ENCODE data around the gene AP3B1. TPM values are rescaled to one million over a fixed set of nuclear protein-coding genes. Genes with fewer than 3 reads are reported as not detected.

The AP3B1 gene
- 15.5 and 24.3 TPM in 2 replicates for polyA plus RNA-seq (2014; cell fraction: cytosol; rRNA removed)
- 10.1 and 13.1 TPM in 2 replicates for polyA plus RNA-seq (2014; cell fraction: nucleus; rRNA removed)

GRCh38 chr5:78294248-78295034, at the start of gene AP3B1:
Gene AP3B1 (minus strand): TSS chr5:78294698. CDS start chr5:78294579, 119 bp downstream.
- DNase-seq (ENCODE audit: low spot score), result peak; percentile 99

- no peak for DNase-seq (ENCODE audit: low spot score)
Measured at GRCh38 chr5:78341440-78341839, 46.9 kb upstream of the AP3B1 start.

- peak; percentile 15 for DNase-seq (ENCODE audit: low spot score)
Measured at GRCh38 chr5:78339617-78340436, 45.3 kb upstream of the AP3B1 start.

DNA sequence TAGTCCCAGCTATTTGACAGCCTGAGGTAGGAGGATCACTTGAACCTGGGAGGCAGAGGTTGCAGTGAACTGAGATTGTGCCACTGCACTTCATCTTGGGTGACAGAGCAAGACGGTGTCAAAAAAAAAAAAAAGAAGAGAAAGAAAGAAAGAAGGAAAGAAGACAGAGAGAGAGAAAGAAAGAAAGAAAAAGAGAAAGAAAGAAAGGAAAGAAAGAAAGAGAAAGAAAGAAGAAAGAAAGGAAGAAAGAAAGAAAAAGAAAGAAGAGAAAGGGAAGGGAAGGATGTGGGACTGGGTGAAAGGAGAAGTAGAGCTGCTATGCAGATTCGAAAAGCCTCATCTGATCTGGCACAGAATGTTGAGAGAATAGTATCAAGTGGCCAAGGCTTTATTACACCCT, 42.2 kb upstream of the AP3B1 start:
- no peak for DNase-seq (ENCODE audit: low spot score)

DNA sequence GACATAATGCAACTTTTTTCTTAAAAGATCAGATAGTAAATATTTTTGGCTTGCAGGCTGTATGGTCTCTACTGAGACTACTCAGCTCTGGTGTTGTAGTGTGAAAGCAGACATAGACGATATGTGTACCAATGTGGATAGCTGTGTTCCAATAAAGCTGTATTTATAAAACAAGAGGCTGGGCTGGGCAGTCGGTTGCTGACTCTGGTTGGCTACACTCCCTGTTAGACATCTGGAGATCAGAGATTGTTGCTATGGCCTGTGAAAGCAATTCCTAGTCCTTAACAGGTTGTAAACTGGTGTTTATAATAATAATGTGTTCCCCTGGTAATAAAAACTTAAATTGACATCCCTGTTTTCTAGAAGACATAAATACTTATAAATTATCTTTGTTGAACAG, 41.5 kb upstream of the AP3B1 start:
- no peak for DNase-seq (ENCODE audit: low spot score)

- DNase-seq (ENCODE audit: low spot score), result no peak
Measured at GRCh38 chr5:78334811-78335210, 40.3 kb upstream of the AP3B1 start.

GRCh38 chr5:78331523-78332080, 37.1 kb upstream of the AP3B1 start:
- no peak for DNase-seq (ENCODE audit: low spot score)

GRCh38 chr5:78328585-78329173, 34.2 kb upstream of the AP3B1 start:
- DNase-seq (ENCODE audit: low spot score), result no peak

- DNase-seq (ENCODE audit: low spot score), result no peak
Measured at GRCh38 chr5:78327761-78328510, 33.4 kb upstream of the AP3B1 start.

GRCh38 chr5:78326930-78327329, 32.4 kb upstream of the AP3B1 start:
- no peak for DNase-seq (ENCODE audit: low spot score)

DNA sequence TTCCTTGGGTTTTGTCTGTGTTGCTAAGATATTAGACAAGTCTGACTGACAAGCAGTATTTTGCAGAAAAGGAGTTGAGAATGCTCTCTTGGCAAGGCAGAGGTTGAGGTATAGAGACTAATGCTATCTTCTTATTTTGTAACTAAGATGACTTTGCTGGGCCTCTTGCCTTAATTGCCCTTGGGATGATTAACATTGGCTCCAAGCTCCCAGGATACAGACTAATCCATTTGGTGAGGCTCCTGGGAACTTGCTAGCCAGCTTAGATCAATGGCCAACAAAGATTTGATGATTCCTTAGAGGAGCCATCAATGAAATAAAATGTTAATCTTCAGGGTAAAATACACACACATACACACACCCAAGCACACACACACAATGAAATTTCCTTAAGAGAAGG, 28.7 kb upstream of the AP3B1 start:
- no peak for DNase-seq (ENCODE audit: low spot score)

DNA sequence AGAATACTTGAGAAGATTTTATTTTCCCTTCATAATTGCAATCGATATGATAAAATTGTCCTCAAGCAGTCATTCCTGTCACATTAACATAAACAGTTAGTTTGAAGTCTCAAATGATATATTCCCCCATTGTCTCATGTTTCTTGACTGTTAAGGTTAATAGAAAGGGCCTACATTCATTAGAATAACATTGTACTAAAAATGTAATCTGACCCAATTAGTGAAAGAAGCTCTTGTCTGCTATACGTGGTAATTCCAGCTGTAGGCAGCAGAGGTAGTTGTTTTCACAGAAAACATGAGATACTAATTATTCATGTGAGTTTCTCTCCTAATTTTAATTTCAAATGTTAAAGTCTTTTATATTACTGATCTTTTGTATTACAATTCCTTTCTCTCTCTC, 25.9 kb upstream of the AP3B1 start:
- no peak for DNase-seq (ENCODE audit: low spot score)

- DNase-seq (ENCODE audit: low spot score), result no peak
Measured at GRCh38 chr5:78318337-78318736, 23.8 kb upstream of the AP3B1 start.

GRCh38 chr5:78317515-78317914, 23.0 kb upstream of the AP3B1 start:
- no peak for DNase-seq (ENCODE audit: low spot score)

DNA sequence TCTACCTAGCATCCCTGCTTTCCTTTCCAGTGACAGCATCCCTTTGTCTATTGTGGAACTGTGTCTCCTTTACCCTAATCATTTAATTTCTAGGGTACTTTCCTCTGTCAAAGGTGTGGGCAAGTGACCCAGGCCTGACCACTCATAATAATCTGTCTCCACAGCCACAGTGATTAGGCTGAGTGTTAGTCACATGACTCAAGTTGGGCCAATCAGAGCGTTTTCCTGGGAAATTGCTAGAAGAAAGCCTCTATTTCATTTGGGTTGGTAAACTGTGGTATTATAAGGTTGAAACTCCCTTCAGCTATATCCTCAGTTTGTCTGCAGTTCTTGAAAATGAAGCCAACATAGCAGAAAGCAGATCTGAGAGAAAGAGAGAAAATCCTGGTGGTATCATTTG, 14.2 kb upstream of the AP3B1 start:
- DNase-seq (ENCODE audit: low spot score), result no peak

DNA sequence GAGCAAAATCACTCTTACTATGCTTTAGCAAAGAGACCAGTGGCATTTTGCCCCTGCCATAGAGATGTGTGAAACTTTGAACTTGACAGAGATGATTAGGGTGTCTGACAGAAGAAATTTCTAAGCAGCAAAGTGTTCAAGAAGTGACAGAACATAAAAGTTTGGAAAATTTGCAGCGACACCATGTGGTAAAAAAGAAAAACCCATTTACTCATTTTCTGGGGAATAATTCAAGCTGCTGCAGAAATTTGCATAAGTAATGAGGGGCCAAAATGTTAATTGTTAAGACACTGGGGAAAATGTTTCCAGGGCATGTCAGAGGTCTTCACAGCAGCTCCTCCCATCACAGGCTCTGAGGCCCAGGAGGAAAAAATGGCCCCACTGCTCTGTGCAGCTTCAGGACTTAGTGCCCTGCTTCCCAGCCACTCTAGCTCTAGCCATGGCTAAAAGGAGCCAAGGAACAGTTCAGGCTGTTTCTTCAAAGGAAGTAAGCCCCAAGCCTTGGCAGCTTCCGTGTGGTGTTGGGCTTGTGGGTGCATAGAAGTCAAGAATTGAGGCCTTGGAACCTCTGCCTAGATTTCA, 6.1 kb upstream of the AP3B1 start:
- DNase-seq (ENCODE audit: low spot score), result no peak

DNA sequence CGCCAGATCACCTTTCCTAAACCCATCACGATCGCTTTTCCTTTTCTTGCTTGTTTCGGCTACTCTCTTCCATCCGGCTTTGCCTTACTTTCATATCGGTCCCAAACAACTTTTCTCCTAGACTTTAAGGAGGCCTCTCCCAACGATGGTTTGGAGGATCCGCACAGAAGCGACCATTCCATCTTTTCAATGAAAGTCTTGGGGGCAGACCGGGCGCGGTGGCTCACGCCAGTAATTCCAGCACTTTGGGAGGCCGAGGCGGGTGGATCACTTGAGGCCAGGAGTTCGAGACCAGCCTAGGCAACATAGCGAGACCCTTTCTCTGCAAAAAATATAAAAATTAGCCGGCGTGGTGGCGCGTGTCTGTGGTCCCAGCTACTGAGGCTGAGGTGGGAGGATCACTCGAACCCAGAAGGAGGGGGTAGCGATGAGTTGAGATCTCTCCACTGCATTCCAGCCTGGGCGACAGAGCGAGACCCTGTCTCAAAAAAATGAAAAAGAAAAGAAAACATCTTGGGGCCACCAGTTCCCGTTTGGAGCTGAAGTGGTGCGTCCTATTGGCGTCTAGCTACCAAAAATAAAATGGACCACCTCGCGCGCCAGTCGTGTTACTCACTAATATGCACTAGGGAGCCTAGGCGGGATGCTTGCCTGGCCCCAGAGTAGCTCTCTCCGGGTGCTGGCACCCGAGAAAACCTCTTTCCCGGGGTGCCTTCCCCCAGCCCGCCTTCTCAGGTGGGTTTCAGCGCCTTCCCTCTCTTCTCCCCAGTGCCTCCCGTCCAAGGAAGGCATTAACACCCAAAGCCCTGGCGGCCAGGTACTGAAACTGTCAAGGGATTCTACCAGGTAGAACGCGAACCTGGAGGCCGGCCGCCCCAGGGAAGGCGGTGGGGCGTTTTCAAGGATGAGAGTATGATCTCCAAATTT, 800 bp upstream of the AP3B1 start:
- DNase-seq (ENCODE audit: low spot score), result peak; percentile 23

- no peak for DNase-seq (ENCODE audit: low spot score)
Measured at GRCh38 chr5:78293851-78294247, 649 bp downstream of the AP3B1 start.

DNA sequence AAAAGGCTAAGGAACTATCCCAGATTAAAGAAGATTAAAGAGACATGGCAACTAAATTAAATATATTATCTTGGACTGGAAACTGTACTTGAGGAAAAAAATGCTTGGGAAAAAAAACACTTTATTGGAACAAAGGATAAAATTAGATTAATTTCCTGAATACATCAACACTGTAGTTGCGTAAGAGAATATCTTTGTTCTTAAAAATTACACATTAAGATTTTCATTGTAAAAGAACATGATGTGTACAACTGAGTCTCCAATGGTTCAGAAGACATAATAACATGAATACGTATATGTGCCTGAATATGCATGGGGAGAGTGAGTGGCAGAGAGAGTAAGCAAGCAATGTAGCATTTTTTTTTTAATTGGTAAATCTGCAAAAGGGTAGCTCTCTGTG, 2.8 kb downstream of the AP3B1 start:
- no peak for DNase-seq (ENCODE audit: low spot score)

- no peak for DNase-seq (ENCODE audit: low spot score)
Measured at GRCh38 chr5:78289911-78290310, 4.6 kb downstream of the AP3B1 start.
